HS-5 (cell line): ENCODE data around the gene PARM1.
"Not testable (repeated sequence)": the region's sequence is repeated elsewhere in the genome, so short reads cannot be mapped to it uniquely, and the experiment has no call there.

Experiments
- DNase-seq: peaks from one replicate; pipeline ENCODE4 v3.0.0-alpha.2; 2012; ENCODE audit warnings: low read depth

PARM1 gene

GRCh38 chr4:74983253-74983635 lies 50.3 kb downstream of the PARM1 start:
- DNase-seq, result no peak

GRCh38 chr4:74990276-74990875 lies 57.5 kb downstream of the PARM1 start:
- DNase-seq, result no peak

GRCh38 chr4:74994436-74994835 lies 61.5 kb downstream of the PARM1 start:
- not testable (repeated sequence) for DNase-seq

- DNase-seq, result no peak
Observed at GRCh38 chr4:74996996-74997395, 64.1 kb downstream of the PARM1 start.

- no peak for DNase-seq
Observed at GRCh38 chr4:74997948-74998729, 65.2 kb downstream of the PARM1 start.

GRCh38 chr4:74999714-75000309 lies 66.9 kb downstream of the PARM1 start:
- no peak for DNase-seq

- DNase-seq, result no peak
Observed at GRCh38 chr4:75001871-75002270, 69.0 kb downstream of the PARM1 start.

- DNase-seq, result no peak
Observed at GRCh38 chr4:75002381-75002780, 69.5 kb downstream of the PARM1 start.

GRCh38 chr4:75003979-75004378 lies 71.1 kb downstream of the PARM1 start:
- DNase-seq, result no peak

- DNase-seq, result no peak
Observed at GRCh38 chr4:75004755-75005668, 72.1 kb downstream of the PARM1 start.

GRCh38 chr4:75005727-75006126 lies 72.8 kb downstream of the PARM1 start:
- DNase-seq, result no peak

- no peak for DNase-seq
Observed at GRCh38 chr4:75007891-75008290, 75.0 kb downstream of the PARM1 start.

- no peak for DNase-seq
Observed at GRCh38 chr4:75009138-75009537, 76.2 kb downstream of the PARM1 start.

- no peak for DNase-seq
Observed at GRCh38 chr4:75011131-75011795, 78.3 kb downstream of the PARM1 start.

GRCh38 chr4:75015627-75016026 lies 82.7 kb downstream of the PARM1 start:
- DNase-seq, result no peak

- no peak for DNase-seq
Observed at GRCh38 chr4:75016472-75016871, 83.6 kb downstream of the PARM1 start.

- DNase-seq, result no peak
Observed at GRCh38 chr4:75018811-75019479, 86.0 kb downstream of the PARM1 start.

GRCh38 chr4:75025431-75025830 lies 92.5 kb downstream of the PARM1 start:
- no peak for DNase-seq

GRCh38 chr4:75028196-75028854 lies 95.4 kb downstream of the PARM1 start:
- no peak for DNase-seq

- no peak for DNase-seq
Observed at GRCh38 chr4:75030028-75030427, 97.1 kb downstream of the PARM1 start.
